ENCODE measurements around the gene LCN9.

LCN9 gene

GRCh38 chr9:135678236-135679017 is 15.3 kb downstream of the LCN9 start:
- no peak overlapping the region for H3K4me3 ChIP-seq (ENCODE audit: low read depth, low read length)
- DNase-seq (ENCODE audit: low read depth) = no peak
- TF ChIP-seq MAX (IDR thresholded peaks at IDR 0.05; ENCODE audit: low read depth, low read length) = no peak
- TF ChIP-seq POLR2A (IDR thresholded peaks at IDR 0.05; ENCODE audit: extremely low read depth, insufficient read length) = no peak
- TF ChIP-seq MYC (IDR thresholded peaks at IDR 0.05; ENCODE audit: low read depth, low read length) = no peak
- no peak for TF ChIP-seq CTCF (IDR thresholded peaks at IDR 0.05; ENCODE audit: low read depth, low read length)

- no peak for DNase-seq (ENCODE audit: low read depth)
- TF ChIP-seq POLR2A (IDR thresholded peaks at IDR 0.05; ENCODE audit: extremely low read depth, insufficient read length) = no peak
- TF ChIP-seq MYC (IDR thresholded peaks at IDR 0.05; ENCODE audit: low read depth, low read length) = no peak
- no peak for TF ChIP-seq CTCF (IDR thresholded peaks at IDR 0.05; ENCODE audit: low read depth, low read length)
- TF ChIP-seq MAX (IDR thresholded peaks at IDR 0.05; ENCODE audit: low read depth, low read length) = no peak
- no peak overlapping the region for H3K4me3 ChIP-seq (ENCODE audit: low read depth, low read length)
Measured at GRCh38 chr9:135680056-135680455, 16.9 kb downstream of the LCN9 start.

- TF ChIP-seq POLR2A (IDR thresholded peaks at IDR 0.05; ENCODE audit: extremely low read depth, insufficient read length) (no peak), MAX (IDR thresholded peaks at IDR 0.05; ENCODE audit: low read depth, low read length) (no peak), MYC (IDR thresholded peaks at IDR 0.05; ENCODE audit: low read depth, low read length) (no peak), CTCF (IDR thresholded peaks at IDR 0.05; ENCODE audit: low read depth, low read length) (no peak)
- H3K4me3 ChIP-seq (ENCODE audit: low read depth, low read length) = no peak overlapping the region
- no peak for DNase-seq (ENCODE audit: low read depth)
Measured at GRCh38 chr9:135681161-135681560, 18.1 kb downstream of the LCN9 start.

- no peak overlapping the region for H3K4me3 ChIP-seq (ENCODE audit: low read depth, low read length)
- TF ChIP-seq CTCF (IDR thresholded peaks at IDR 0.05; ENCODE audit: low read depth, low read length) (no peak), POLR2A (IDR thresholded peaks at IDR 0.05; ENCODE audit: extremely low read depth, insufficient read length) (no peak), MAX (IDR thresholded peaks at IDR 0.05; ENCODE audit: low read depth, low read length) (no peak), MYC (IDR thresholded peaks at IDR 0.05; ENCODE audit: low read depth, low read length) (no peak)
Measured at GRCh38 chr9:135683401-135684034, 20.4 kb downstream of the LCN9 start.

GRCh38 chr9:135684691-135685090 is 21.6 kb downstream of the LCN9 start:
- no peak for TF ChIP-seq MAX (IDR thresholded peaks at IDR 0.05; ENCODE audit: low read depth, low read length)
- no peak for TF ChIP-seq CTCF (IDR thresholded peaks at IDR 0.05; ENCODE audit: low read depth, low read length)
- no peak for TF ChIP-seq POLR2A (IDR thresholded peaks at IDR 0.05; ENCODE audit: extremely low read depth, insufficient read length)
- TF ChIP-seq MYC (IDR thresholded peaks at IDR 0.05; ENCODE audit: low read depth, low read length) = no peak
- DNase-seq (ENCODE audit: low read depth) = no peak
- H3K4me3 ChIP-seq (ENCODE audit: low read depth, low read length) = no peak overlapping the region

More at GRCh38 chr9:135683401-135684034, 20.4 kb downstream of the LCN9 start:
- no peak for DNase-seq (ENCODE audit: low read depth)

All from NB4 (cell line).